ENCODE measurements around the gene LCE1D. TPM values are rescaled to one million over a fixed set of nuclear protein-coding genes. Genes with fewer than 3 reads are reported as not detected.

Gene LCE1D
- total RNA-seq, 1 donor from 2014 or later, result not detected

GRCh38 chr1:152770411-152770810 is 26.1 kb upstream of the LCE1D start:
- H3K9me3 Mint-ChIP-seq, result peaks cover 79% of the 10 kb centered on the region
- H3K27me3 Mint-ChIP-seq (ENCODE audit: low read depth), result no peaks in the 10 kb centered on the region
- no peak for DNase-seq (ENCODE audit: low spot score in 2 of 2, unreplicated experiment in 2 of 2)
- H3K27ac Mint-ChIP-seq, result no peak overlapping the region
- no peak overlapping the region for H3K4me3 Mint-ChIP-seq
- no peak for TF ChIP-seq CTCF (IDR thresholded peaks at IDR 0.05; ENCODE audit: unreplicated experiment)
- H3K36me3 Mint-ChIP-seq, result peaks cover 1% of the 10 kb centered on the region
- H3K4me1 Mint-ChIP-seq, result no peaks in the 10 kb centered on the region

- H3K27me3 Mint-ChIP-seq (ENCODE audit: low read depth), result no peaks in the 10 kb centered on the region
- H3K9me3 Mint-ChIP-seq, result peaks cover 68% of the 10 kb centered on the region
- H3K4me1 Mint-ChIP-seq, result no peaks in the 10 kb centered on the region
- H3K36me3 Mint-ChIP-seq, result peaks cover 1% of the 10 kb centered on the region
- no peak within 1 kb of the TSS for H3K27ac Mint-ChIP-seq
- H3K4me3 Mint-ChIP-seq, result no peak within 1 kb of the TSS
- no peak for DNase-seq (ENCODE audit: low spot score in 2 of 2, unreplicated experiment in 2 of 2)
- no peak for TF ChIP-seq CTCF (IDR thresholded peaks at IDR 0.05; ENCODE audit: unreplicated experiment)
These were observed 21.6 kb upstream of the LCE1D start, which contains the start of gene LCE1F for GRCh38 chr1:152774875-152775274. LCE1F (plus strand) TSS chr1:152775140; CDS start chr1:152776372, 1,232 bp downstream.

GRCh38 chr1:152776361-152776760 is 20.2 kb upstream of the LCE1D start:
- H3K9me3 Mint-ChIP-seq, result peaks cover 59% of the 10 kb centered on the region
- no peak for DNase-seq (ENCODE audit: low spot score in 2 of 2, unreplicated experiment in 2 of 2)
- H3K4me1 Mint-ChIP-seq, result no peaks in the 10 kb centered on the region
- no peak for TF ChIP-seq CTCF (IDR thresholded peaks at IDR 0.05; ENCODE audit: unreplicated experiment)
- no peak overlapping the region for H3K27ac Mint-ChIP-seq
- no peak overlapping the region for H3K4me3 Mint-ChIP-seq
- no peaks in the 10 kb centered on the region for H3K27me3 Mint-ChIP-seq (ENCODE audit: low read depth)
- peaks cover 1% of the 10 kb centered on the region for H3K36me3 Mint-ChIP-seq

- Mint-ChIP-seq H3K9me3 (peaks cover 58% of the 10 kb centered on the region), H3K4me1 (no peaks in the 10 kb centered on the region), H3K27ac (no peak overlapping the region), H3K36me3 (peaks cover 1% of the 10 kb centered on the region), H3K4me3 (no peak overlapping the region), H3K27me3 (ENCODE audit: low read depth) (no peaks in the 10 kb centered on the region)
- TF ChIP-seq CTCF (IDR thresholded peaks at IDR 0.05; ENCODE audit: unreplicated experiment), result no peak
- no peak for DNase-seq (ENCODE audit: low spot score in 2 of 2, unreplicated experiment in 2 of 2)
These were observed 18.9 kb upstream of the LCE1D start for GRCh38 chr1:152777510-152778137.

DNA sequence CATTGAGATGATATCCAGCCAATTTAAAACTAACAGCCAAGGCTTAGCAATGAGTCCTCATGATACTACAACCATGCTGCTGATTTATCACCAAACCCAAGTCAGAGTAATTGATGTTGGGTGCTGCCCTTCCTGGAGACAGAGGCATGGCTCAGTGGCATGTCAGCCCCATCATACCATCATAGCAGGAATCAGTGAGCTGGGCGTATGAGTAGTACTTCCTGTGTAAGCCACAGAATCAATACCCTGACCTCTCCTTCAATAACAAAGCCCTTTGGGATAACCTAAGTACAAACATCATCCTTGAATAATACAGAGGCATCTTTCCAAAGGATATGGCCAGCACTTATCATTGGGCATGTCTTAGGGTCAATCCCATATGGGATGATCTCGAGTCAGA is 13.4 kb upstream of the LCE1D start:
- H3K9me3 Mint-ChIP-seq, result peaks cover 64% of the 10 kb centered on the region
- no peaks in the 10 kb centered on the region for H3K27me3 Mint-ChIP-seq (ENCODE audit: low read depth)
- H3K27ac Mint-ChIP-seq, result no peak overlapping the region
- no peak overlapping the region for H3K4me3 Mint-ChIP-seq
- no peak for DNase-seq (ENCODE audit: low spot score in 2 of 2, unreplicated experiment in 2 of 2)
- TF ChIP-seq CTCF (IDR thresholded peaks at IDR 0.05; ENCODE audit: unreplicated experiment), result no peak
- H3K36me3 Mint-ChIP-seq, result no peaks in the 10 kb centered on the region
- H3K4me1 Mint-ChIP-seq, result no peaks in the 10 kb centered on the region

All from mesothelial cell of epicardium (in vitro differentiated cells).